ENCODE data around the gene MXD4.

MXD4 gene

GRCh38 chr4:2284934-2285612 is 23.2 kb upstream of the MXD4 start:
- Histone ChIP-seq H3K27me3 (ENCODE audit: control insufficient read depth in 5 of 5, insufficient read depth in 4 of 5, low read length in 5 of 5) (peaks cover 0 to 2% (median 0%) of the 10 kb centered on the region in 5 donors), H3K9me3 (ENCODE audit: control insufficient read depth in 5 of 5, low read length in 5 of 5) (no peaks in the 10 kb centered on the region), H3K4me3 (ENCODE audit: low read depth in 1 of 5, low read length in 5 of 5) (no peak overlapping the region), H3K36me3 (ENCODE audit: control insufficient read depth in 5 of 5, insufficient read depth in 5 of 5, low read length in 5 of 5) (peaks cover 0 to 2% (median 0%) of the 10 kb centered on the region in 5 donors), H3K9ac (ENCODE audit: low read length in 5 of 5) (no peak overlapping the region), H3K27ac (ENCODE audit: low read depth, low read length) (no peak overlapping the region), H3K4me1 (ENCODE audit: control insufficient read depth in 5 of 5, insufficient read depth in 5 of 5, low read length in 5 of 5) (peaks cover 3 to 15% (median 12%) of the 10 kb centered on the region in 5 donors)

- Histone ChIP-seq H3K9me3 (ENCODE audit: control insufficient read depth in 5 of 5, low read length in 5 of 5) (no peaks in the 10 kb centered on the region), H3K36me3 (ENCODE audit: control insufficient read depth in 5 of 5, insufficient read depth in 5 of 5, low read length in 5 of 5) (no peaks in the 10 kb centered on the region), H3K4me1 (ENCODE audit: control insufficient read depth in 5 of 5, insufficient read depth in 5 of 5, low read length in 5 of 5) (peaks cover 3 to 15% (median 12%) of the 10 kb centered on the region in 5 donors), H3K9ac (ENCODE audit: low read length in 5 of 5) (no peak overlapping the region), H3K27me3 (ENCODE audit: control insufficient read depth in 5 of 5, insufficient read depth in 4 of 5, low read length in 5 of 5) (peaks cover 0 to 2% (median 0%) of the 10 kb centered on the region in 5 donors), H3K27ac (ENCODE audit: low read depth, low read length) (no peak overlapping the region), H3K4me3 (ENCODE audit: low read depth in 1 of 5, low read length in 5 of 5) (no peak overlapping the region)
Observed at GRCh38 chr4:2284161-2284933, 22.4 kb upstream of the MXD4 start.

DNA sequence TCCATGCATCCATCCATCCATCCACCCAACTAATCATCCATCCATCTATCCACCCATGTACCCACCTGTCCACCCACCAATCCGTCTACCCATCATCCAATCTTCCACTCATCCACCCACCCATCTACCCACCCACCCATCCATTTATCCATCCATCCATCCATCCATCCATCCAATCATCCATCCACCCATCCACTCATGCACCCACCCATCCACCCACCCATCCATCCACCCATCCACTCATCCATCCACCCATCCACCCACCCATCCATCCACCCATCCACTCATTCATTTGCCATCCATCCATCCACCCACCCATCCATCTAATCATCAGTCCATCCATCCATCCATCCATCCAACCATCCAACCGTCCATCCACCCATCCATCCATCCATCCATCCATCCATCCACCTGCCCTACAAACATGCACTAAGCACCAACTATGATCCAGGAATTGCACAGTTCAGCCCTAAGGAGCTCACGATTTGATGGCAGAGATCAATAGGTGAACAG is 21.3 kb upstream of the MXD4 start:
- no peaks in the 10 kb centered on the region for H3K9me3 ChIP-seq (ENCODE audit: control insufficient read depth in 5 of 5, low read length in 5 of 5)
- H3K4me1 ChIP-seq (ENCODE audit: control insufficient read depth in 5 of 5, insufficient read depth in 5 of 5, low read length in 5 of 5), result peaks cover 3 to 15% (median 12%) of the 10 kb centered on the region in 5 donors
- H3K27me3 ChIP-seq (ENCODE audit: control insufficient read depth in 5 of 5, insufficient read depth in 4 of 5, low read length in 5 of 5), result peaks cover 0 to 2% (median 0%) of the 10 kb centered on the region in 5 donors
- H3K9ac ChIP-seq (ENCODE audit: low read length in 5 of 5), result no peak overlapping the region
- H3K36me3 ChIP-seq (ENCODE audit: control insufficient read depth in 5 of 5, insufficient read depth in 5 of 5, low read length in 5 of 5), result no peaks in the 10 kb centered on the region
- no peak overlapping the region for H3K4me3 ChIP-seq (ENCODE audit: low read depth in 1 of 5, low read length in 5 of 5)
- H3K27ac ChIP-seq (ENCODE audit: low read depth, low read length), result no peak overlapping the region

GRCh38 chr4:2281575-2282343 is 19.9 kb upstream of the MXD4 start:
- H3K4me3 ChIP-seq (ENCODE audit: low read depth in 1 of 5, low read length in 5 of 5), result no peak overlapping the region
- H3K4me1 ChIP-seq (ENCODE audit: control insufficient read depth in 5 of 5, insufficient read depth in 5 of 5, low read length in 5 of 5), result peaks cover 3 to 15% (median 12%) of the 10 kb centered on the region in 5 donors
- H3K9ac ChIP-seq (ENCODE audit: low read length in 5 of 5), result no peak overlapping the region
- H3K27me3 ChIP-seq (ENCODE audit: control insufficient read depth in 5 of 5, insufficient read depth in 4 of 5, low read length in 5 of 5), result peaks cover 0 to 2% (median 0%) of the 10 kb centered on the region in 5 donors
- H3K27ac ChIP-seq (ENCODE audit: low read depth, low read length), result no peak overlapping the region
- no peaks in the 10 kb centered on the region for H3K9me3 ChIP-seq (ENCODE audit: control insufficient read depth in 5 of 5, low read length in 5 of 5)
- no peaks in the 10 kb centered on the region for H3K36me3 ChIP-seq (ENCODE audit: control insufficient read depth in 5 of 5, insufficient read depth in 5 of 5, low read length in 5 of 5)

DNA sequence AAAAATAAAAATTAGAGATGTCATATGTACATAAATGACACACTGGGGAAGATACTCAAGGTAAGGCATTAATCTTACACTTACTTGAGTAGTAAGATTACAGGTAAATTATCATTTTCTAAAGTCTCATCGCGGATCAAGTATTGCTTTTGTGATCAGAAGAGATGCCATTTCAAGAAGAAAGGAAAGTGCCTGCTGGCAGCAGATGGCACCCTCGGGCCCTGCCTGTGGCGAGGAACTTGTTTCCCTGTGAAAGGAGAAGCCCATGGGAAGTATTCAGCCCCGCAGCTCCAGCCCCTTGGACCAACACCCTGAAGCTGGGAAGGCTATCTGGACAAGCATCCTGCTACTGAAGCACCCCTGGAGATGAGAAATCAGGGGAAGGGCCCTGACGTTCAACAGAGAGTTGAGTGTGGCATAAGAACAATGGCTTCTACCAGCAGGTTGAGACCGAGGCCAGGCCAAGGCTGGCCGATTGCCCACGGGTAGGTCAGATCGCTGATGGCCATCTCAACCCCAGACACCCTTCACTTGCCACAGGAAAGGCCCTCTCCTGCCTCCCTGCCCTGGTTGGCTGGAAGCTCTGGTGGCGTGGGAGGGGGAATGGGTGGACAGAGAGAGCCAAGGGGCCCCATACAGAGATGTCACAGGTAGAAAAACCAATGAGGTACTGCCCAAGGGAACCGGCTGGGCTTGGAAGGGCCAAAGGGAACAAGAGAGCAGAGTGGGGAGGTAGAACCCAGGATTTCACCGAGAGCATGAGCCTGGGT is 18.8 kb upstream of the MXD4 start:
- Histone ChIP-seq H3K4me1 (ENCODE audit: control insufficient read depth in 5 of 5, insufficient read depth in 5 of 5, low read length in 5 of 5) (peaks cover 2 to 7% (median 5%) of the 10 kb centered on the region in 5 donors), H3K27me3 (ENCODE audit: control insufficient read depth in 5 of 5, insufficient read depth in 4 of 5, low read length in 5 of 5) (peaks cover 0 to 4% (median 0%) of the 10 kb centered on the region in 5 donors), H3K27ac (ENCODE audit: low read depth, low read length) (no peak overlapping the region), H3K4me3 (ENCODE audit: low read depth in 1 of 5, low read length in 5 of 5) (no peak overlapping the region), H3K9me3 (ENCODE audit: control insufficient read depth in 5 of 5, low read length in 5 of 5) (no peaks in the 10 kb centered on the region), H3K9ac (ENCODE audit: low read length in 5 of 5) (no peak overlapping the region), H3K36me3 (ENCODE audit: control insufficient read depth in 5 of 5, insufficient read depth in 5 of 5, low read length in 5 of 5) (no peaks in the 10 kb centered on the region)

- H3K9me3 ChIP-seq (ENCODE audit: control insufficient read depth in 5 of 5, low read length in 5 of 5), result no peaks in the 10 kb centered on the region
- H3K9ac ChIP-seq (ENCODE audit: low read length in 5 of 5), result no peak overlapping the region
- no peak overlapping the region for H3K27ac ChIP-seq (ENCODE audit: low read depth, low read length)
- no peaks in the 10 kb centered on the region for H3K36me3 ChIP-seq (ENCODE audit: control insufficient read depth in 5 of 5, insufficient read depth in 5 of 5, low read length in 5 of 5)
- peaks cover 0 to 3% (median 0%) of the 10 kb centered on the region in 5 donors for H3K27me3 ChIP-seq (ENCODE audit: control insufficient read depth in 5 of 5, insufficient read depth in 4 of 5, low read length in 5 of 5)
- peaks cover 0 to 2% (median 0%) of the 10 kb centered on the region in 5 donors for H3K4me1 ChIP-seq (ENCODE audit: control insufficient read depth in 5 of 5, insufficient read depth in 5 of 5, low read length in 5 of 5)
- H3K4me3 ChIP-seq (ENCODE audit: low read depth in 1 of 5, low read length in 5 of 5), result no peak overlapping the region
Observed at GRCh38 chr4:2277956-2278355, 16.0 kb upstream of the MXD4 start.

DNA sequence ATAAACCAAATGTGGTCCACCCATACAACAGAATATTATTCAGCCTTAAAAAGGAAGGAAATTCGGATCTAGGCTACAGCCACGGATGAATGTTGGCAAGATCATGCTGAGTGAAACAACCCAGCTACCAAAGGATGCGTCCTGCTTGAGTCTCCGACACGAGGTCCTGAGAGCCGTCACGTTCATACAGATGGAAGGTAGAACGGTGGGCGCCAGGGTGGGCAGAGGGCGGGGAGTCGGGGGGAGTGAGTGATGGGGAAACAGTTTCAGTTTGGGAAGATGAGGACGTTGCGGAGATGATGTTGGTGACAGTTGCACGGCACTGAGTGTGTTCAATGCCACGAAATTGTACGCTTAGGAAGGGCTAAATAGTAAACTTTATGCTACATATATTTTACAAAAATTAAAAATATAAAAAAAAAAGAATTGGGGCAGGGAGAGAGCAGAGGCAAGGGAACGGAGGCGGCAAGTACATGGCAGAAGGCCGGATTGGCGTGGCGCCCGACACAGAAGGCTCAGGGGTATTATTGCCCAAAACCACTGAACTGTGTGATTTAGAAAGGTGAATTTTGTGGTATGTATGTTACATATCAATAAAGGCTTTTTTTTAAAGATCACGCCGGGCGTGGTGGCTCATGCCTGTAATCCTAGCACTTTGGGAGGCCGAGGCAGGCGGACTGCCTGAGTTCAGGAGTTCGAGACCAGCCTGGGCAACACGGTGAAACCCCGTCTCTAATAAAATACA is 14.8 kb upstream of the MXD4 start:
- Histone ChIP-seq H3K9me3 (ENCODE audit: control insufficient read depth in 5 of 5, low read length in 5 of 5) (no peaks in the 10 kb centered on the region), H3K27ac (ENCODE audit: low read depth, low read length) (no peak overlapping the region), H3K4me3 (ENCODE audit: low read depth in 1 of 5, low read length in 5 of 5) (no peak overlapping the region), H3K27me3 (ENCODE audit: control insufficient read depth in 5 of 5, insufficient read depth in 4 of 5, low read length in 5 of 5) (peaks cover 0 to 3% (median 0%) of the 10 kb centered on the region in 5 donors), H3K4me1 (ENCODE audit: control insufficient read depth in 5 of 5, insufficient read depth in 5 of 5, low read length in 5 of 5) (peaks cover 0 to 2% (median 0%) of the 10 kb centered on the region in 5 donors), H3K36me3 (ENCODE audit: control insufficient read depth in 5 of 5, insufficient read depth in 5 of 5, low read length in 5 of 5) (peaks cover 0 to 8% (median 2%) of the 10 kb centered on the region in 5 donors), H3K9ac (ENCODE audit: low read length in 5 of 5) (no peak overlapping the region)

DNA sequence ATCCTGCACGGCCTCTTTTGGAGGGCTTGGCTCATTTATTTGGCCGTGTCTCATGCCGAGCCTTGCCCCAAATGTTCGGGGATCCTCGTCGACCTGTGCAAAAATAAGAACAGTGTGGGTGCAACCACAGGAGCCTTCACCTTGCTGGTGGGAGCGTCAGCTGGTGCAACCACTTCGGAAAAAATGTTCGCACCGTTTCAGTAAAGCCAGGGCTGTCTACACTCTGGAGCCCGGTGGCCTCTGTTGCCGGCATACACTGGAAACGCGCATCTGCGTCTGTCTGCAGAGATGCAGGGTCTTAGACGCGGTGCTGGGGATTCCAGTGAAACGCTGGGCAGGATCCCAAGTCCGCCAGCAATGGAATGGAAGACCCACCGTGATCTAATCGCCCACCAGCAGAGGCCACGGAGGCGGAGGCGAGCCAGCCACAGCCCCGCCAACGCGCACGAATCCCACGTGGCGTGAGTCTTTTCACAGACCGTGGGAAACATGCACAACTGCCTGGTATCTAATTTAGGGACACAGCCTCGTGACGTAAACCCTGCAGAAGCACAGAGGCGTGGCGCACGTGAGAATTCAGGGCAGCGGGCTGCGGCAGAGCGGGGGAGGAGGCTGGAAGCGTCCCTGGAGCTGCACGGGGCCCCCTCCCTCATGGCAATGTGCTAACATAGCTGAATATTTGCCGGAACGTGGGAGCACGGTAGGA is 13.8 kb upstream of the MXD4 start:
- Histone ChIP-seq H3K27ac (ENCODE audit: low read depth, low read length) (no peak overlapping the region), H3K4me1 (ENCODE audit: control insufficient read depth in 5 of 5, insufficient read depth in 5 of 5, low read length in 5 of 5) (peaks cover 0 to 2% (median 0%) of the 10 kb centered on the region in 5 donors), H3K9ac (ENCODE audit: low read length in 5 of 5) (no peak overlapping the region), H3K4me3 (ENCODE audit: low read depth in 1 of 5, low read length in 5 of 5) (no peak overlapping the region), H3K27me3 (ENCODE audit: control insufficient read depth in 5 of 5, insufficient read depth in 4 of 5, low read length in 5 of 5) (peaks cover 0 to 3% (median 0%) of the 10 kb centered on the region in 5 donors), H3K9me3 (ENCODE audit: control insufficient read depth in 5 of 5, low read length in 5 of 5) (no peaks in the 10 kb centered on the region), H3K36me3 (ENCODE audit: control insufficient read depth in 5 of 5, insufficient read depth in 5 of 5, low read length in 5 of 5) (peaks cover 0 to 8% (median 5%) of the 10 kb centered on the region in 5 donors)

All from subcutaneous abdominal adipose tissue (tissue), 5 donors.